ENCODE results near the gene KCNIP4.

DNA sequence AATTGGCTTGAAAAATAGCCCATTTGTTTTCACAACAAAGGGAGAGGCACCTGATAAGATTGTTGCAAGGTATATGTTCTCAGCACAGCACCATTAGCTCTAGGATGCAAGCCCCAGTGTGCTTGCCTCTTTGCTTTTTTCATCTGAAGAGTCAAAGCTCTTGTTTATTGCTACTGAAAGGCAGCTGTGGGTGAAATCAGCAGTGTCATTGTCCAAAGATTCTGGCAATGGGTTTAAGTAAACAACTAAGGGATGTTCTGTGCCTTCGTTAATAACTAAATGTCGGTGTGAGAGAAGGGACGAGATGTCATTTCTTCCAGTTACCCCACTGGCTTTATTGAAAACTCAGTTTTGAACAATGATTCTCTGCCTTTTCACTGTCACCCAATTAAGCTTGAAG, 567.7 kb downstream of the KCNIP4 start:
- TF ChIP-seq, protein P1, sequence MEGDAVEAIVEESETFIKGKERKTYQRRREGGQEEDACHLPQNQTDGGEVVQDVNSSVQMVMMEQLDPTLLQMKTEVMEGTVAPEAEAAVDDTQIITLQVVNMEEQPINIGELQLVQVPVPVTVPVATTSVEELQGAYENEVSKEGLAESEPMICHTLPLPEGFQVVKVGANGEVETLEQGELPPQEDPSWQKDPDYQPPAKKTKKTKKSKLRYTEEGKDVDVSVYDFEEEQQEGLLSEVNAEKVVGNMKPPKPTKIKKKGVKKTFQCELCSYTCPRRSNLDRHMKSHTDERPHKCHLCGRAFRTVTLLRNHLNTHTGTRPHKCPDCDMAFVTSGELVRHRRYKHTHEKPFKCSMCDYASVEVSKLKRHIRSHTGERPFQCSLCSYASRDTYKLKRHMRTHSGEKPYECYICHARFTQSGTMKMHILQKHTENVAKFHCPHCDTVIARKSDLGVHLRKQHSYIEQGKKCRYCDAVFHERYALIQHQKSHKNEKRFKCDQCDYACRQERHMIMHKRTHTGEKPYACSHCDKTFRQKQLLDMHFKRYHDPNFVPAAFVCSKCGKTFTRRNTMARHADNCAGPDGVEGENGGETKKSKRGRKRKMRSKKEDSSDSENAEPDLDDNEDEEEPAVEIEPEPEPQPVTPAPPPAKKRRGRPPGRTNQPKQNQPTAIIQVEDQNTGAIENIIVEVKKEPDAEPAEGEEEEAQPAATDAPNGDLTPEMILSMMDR (conservative IDR thresholded peaks at IDR 0.05; ENCODE audit: low read depth, low read length): no peak
- TF ChIP-seq ELK1 (IDR thresholded peaks at IDR 0.05; ENCODE audit: borderline replicate concordance, low read depth, low read length) (no peak), SMC3 (IDR thresholded peaks at IDR 0.05; ENCODE audit: low read depth, low read length) (no peak), RFX5 (IDR thresholded peaks at IDR 0.05; ENCODE audit: low read depth, low read length) (no peak), POLR2A (IDR thresholded peaks at IDR 0.05; ENCODE audit: low read depth, low read length) (no peak), CEBPB (IDR thresholded peaks at IDR 0.05; ENCODE audit: low read depth, low read length) (no peak)
- TF ChIP-seq, protein P2, sequence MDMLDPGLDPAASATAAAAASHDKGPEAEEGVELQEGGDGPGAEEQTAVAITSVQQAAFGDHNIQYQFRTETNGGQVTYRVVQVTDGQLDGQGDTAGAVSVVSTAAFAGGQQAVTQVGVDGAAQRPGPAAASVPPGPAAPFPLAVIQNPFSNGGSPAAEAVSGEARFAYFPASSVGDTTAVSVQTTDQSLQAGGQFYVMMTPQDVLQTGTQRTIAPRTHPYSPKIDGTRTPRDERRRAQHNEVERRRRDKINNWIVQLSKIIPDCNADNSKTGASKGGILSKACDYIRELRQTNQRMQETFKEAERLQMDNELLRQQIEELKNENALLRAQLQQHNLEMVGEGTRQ (IDR thresholded peaks at IDR 0.05; ENCODE audit: low read depth, low read length): no peak
